A172 (cell line): ENCODE measurements around the gene HAND1. TPM values are rescaled to one million over a fixed set of nuclear protein-coding genes. Genes with fewer than 3 reads are reported as not detected.

ENCODE experiments used
- DNase-seq: peaks from one replicate; pipeline ENCODE4 v3.0.0-alpha.2; 2015; ENCODE audit warnings: low spot score
- total RNA-seq: library from RNA; depleted of rRNA; stranded (reverse); fragments of >200 nt; shearing (Covaris generic); gene quantifications from 2 replicates; pipeline ENCODE4 v1.2.3, GENCODE V29; 2014

The HAND1 gene
- total RNA-seq, 1 experiment from 2014 or later = not detected

GRCh38 chr5:154506049-154506715 is 28.2 kb upstream of the HAND1 start:
- DNase-seq = no peak

- no peak for DNase-seq
Observed at GRCh38 chr5:154505567-154505966, 27.5 kb upstream of the HAND1 start.

GRCh38 chr5:154503698-154504039 is 25.6 kb upstream of the HAND1 start:
- no peak for DNase-seq

- no peak for DNase-seq
Observed at GRCh38 chr5:154502180-154502579, 24.2 kb upstream of the HAND1 start.

- no peak for DNase-seq
Observed at GRCh38 chr5:154501566-154501965, 23.5 kb upstream of the HAND1 start.

- DNase-seq = no peak
Observed at GRCh38 chr5:154498994-154499393, 21.0 kb upstream of the HAND1 start.

- no peak for DNase-seq
Observed at GRCh38 chr5:154498591-154498990, 20.6 kb upstream of the HAND1 start.

GRCh38 chr5:154494036-154494435 is 16.0 kb upstream of the HAND1 start:
- DNase-seq = no peak

GRCh38 chr5:154493274-154493673 is 15.2 kb upstream of the HAND1 start:
- DNase-seq = no peak

- no peak for DNase-seq
Observed at GRCh38 chr5:154491941-154492340, 13.9 kb upstream of the HAND1 start.

- no peak for DNase-seq
Observed at GRCh38 chr5:154487541-154487940, 9.5 kb upstream of the HAND1 start.

- no peak for DNase-seq
Observed at GRCh38 chr5:154486427-154486866, 8.4 kb upstream of the HAND1 start.

- DNase-seq = no peak
Observed at GRCh38 chr5:154485850-154486426, 7.9 kb upstream of the HAND1 start.

GRCh38 chr5:154485096-154485491 is 7.1 kb upstream of the HAND1 start:
- no peak for DNase-seq

- no peak for DNase-seq
Observed at GRCh38 chr5:154484393-154485095, 6.5 kb upstream of the HAND1 start.

- no peak for DNase-seq
Observed at GRCh38 chr5:154483654-154484392, 5.8 kb upstream of the HAND1 start.

- DNase-seq = no peak
Observed at GRCh38 chr5:154482528-154483449, 4.8 kb upstream of the HAND1 start.

- DNase-seq = no peak
Observed at GRCh38 chr5:154481584-154482381, 3.8 kb upstream of the HAND1 start.

- DNase-seq = no peak
Observed at GRCh38 chr5:154480847-154481246, 2.8 kb upstream of the HAND1 start.

- DNase-seq = no peak
Observed at GRCh38 chr5:154479944-154480750, 2.1 kb upstream of the HAND1 start.
